ENCODE measurements around the gene AGO3. TPM values are rescaled to one million over a fixed set of nuclear protein-coding genes. Genes with fewer than 3 reads are reported as not detected.

AGO3 gene
- total RNA-seq, 1 experiment from 2014 or later, result 39.4 TPM

GRCh38 chr1:36100376-36100775 is 169.5 kb downstream of the AGO3 start:
- in situ Hi-C loops (cut with HindIII; ENCODE audit: low pct_unique_long_range_greater_than_20kb, low sequenced_read_pairs) (no loop called here), intact Hi-C loops (cut with micrococcal nuclease; ENCODE audit: unreplicated experiment) (loop anchor here (1.0 to 5.0 kb wide), 2 partner anchors 34 to 87 kb away; no protein-coding TSS in a partner anchor)
- BruUV-seq (replicated peaks), result no TSS peak
- H3K9me3 ChIP-seq (ENCODE audit: control insufficient read depth, insufficient read depth, low read depth, low read length), result no peaks in the 10 kb centered on the region
- ChIA-PET POLR2A (no interaction called here), CTCF (interaction anchor here (0.9 to 1.7 kb wide), 3 partner anchors 32 to 88 kb away, joined by 3 to 6 read pairs (median 4); no protein-coding TSS in a partner anchor)
- TF ChIP-seq SIN3A (IDR thresholded peaks at IDR 0.05; ENCODE audit: borderline replicate concordance, insufficient read depth, low read depth, low read length), result no peak
- TF ChIP-seq POLR2AphosphoS5 (IDR thresholded peaks at IDR 0.05; ENCODE audit: low read depth, low read length), result no peak
- TF ChIP-seq TCF7L2 (IDR thresholded peaks at IDR 0.05; ENCODE audit: low read depth, low read length), result no peak
- no peak for TF ChIP-seq CTCF (IDR thresholded peaks at IDR 0.05)
- TF ChIP-seq REST (IDR thresholded peaks at IDR 0.05; ENCODE audit: insufficient read depth in 1 of 2, low read depth in 2 of 2, low read length in 1 of 2), result no peak
- DNase-seq (ENCODE audit: low read depth, low spot score) (no peak), ATAC-seq (no peak)
- no peak overlapping the region for H3K4me3 ChIP-seq (ENCODE audit: low read depth in 2 of 2, low read length in 2 of 2)
- peaks cover 3% of the 10 kb centered on the region; the same call in 1 of the 2 replicates for H3K4me1 ChIP-seq (ENCODE audit: control insufficient read depth, insufficient read depth, low read length)
- no peak overlapping the region for H3K27ac ChIP-seq (ENCODE audit: low read length)
- no peaks in the 10 kb centered on the region for H3K27me3 ChIP-seq (ENCODE audit: control insufficient read depth, insufficient read depth, low read length)
- H3K36me3 ChIP-seq (ENCODE audit: control insufficient read depth, insufficient read depth, low read length), result no peaks in the 10 kb centered on the region

- Histone ChIP-seq H3K4me1 (ENCODE audit: control insufficient read depth, insufficient read depth, low read length) (peaks cover 3% of the 10 kb centered on the region; the same call in 1 of the 2 replicates), H3K27ac (ENCODE audit: low read length) (no peak overlapping the region), H3K4me3 (ENCODE audit: low read depth in 2 of 2, low read length in 2 of 2) (no peak overlapping the region), H3K36me3 (ENCODE audit: control insufficient read depth, insufficient read depth, low read length) (no peaks in the 10 kb centered on the region), H3K9me3 (ENCODE audit: control insufficient read depth, insufficient read depth, low read depth, low read length) (no peaks in the 10 kb centered on the region), H3K27me3 (ENCODE audit: control insufficient read depth, insufficient read depth, low read length) (no peaks in the 10 kb centered on the region)
- no peak for TF ChIP-seq REST (IDR thresholded peaks at IDR 0.05; ENCODE audit: insufficient read depth in 1 of 2, low read depth in 2 of 2, low read length in 1 of 2)
- TF ChIP-seq TCF7L2 (IDR thresholded peaks at IDR 0.05; ENCODE audit: low read depth, low read length), result no peak
- no peak for TF ChIP-seq CTCF (IDR thresholded peaks at IDR 0.05)
- no peak for TF ChIP-seq SIN3A (IDR thresholded peaks at IDR 0.05; ENCODE audit: borderline replicate concordance, insufficient read depth, low read depth, low read length)
- TF ChIP-seq POLR2AphosphoS5 (IDR thresholded peaks at IDR 0.05; ENCODE audit: low read depth, low read length), result no peak
- intact Hi-C loops (cut with micrococcal nuclease; ENCODE audit: unreplicated experiment) (loop anchor here (5.0 kb wide), 1 partner anchor 86 kb away; no protein-coding TSS in a partner anchor), in situ Hi-C loops (cut with HindIII; ENCODE audit: low pct_unique_long_range_greater_than_20kb, low sequenced_read_pairs) (no loop called here)
- ChIA-PET CTCF (interaction anchor here (1.5 kb wide), 1 partner anchor 31 kb away, joined by 4 read pairs; no protein-coding TSS in a partner anchor), POLR2A (no interaction called here)
- ATAC-seq (no peak), DNase-seq (ENCODE audit: low read depth, low spot score) (no peak)
- no TSS peak for BruUV-seq (replicated peaks)
These were observed 170.6 kb downstream of the AGO3 start for GRCh38 chr1:36101546-36101945.

All from Panc1 (cell line).